Endothelial cell (in vitro differentiated cells): Measurements from ENCODE around the gene NGF. TPM values are rescaled to one million over a fixed set of nuclear protein-coding genes. Genes with fewer than 3 reads are reported as not detected.
"Not testable (repeated sequence)": the region's sequence is repeated elsewhere in the genome, so short reads cannot be mapped to it uniquely, and the experiment has no call there.

ENCODE experiments used
- DNase-seq: peaks from one replicate; pipeline ENCODE4 v3.0.0; 2021; ENCODE audit warnings: low spot score
- H3K27ac Mint-ChIP-seq: one replicate; pipeline ENCODE4 v1.8.0; 2021; ENCODE audit warnings: mixed read lengths, inconsistent platforms; ENCODE audit not compliant: unreplicated experiment
- H3K27me3 Mint-ChIP-seq: one replicate; pipeline ENCODE4 v1.8.0; 2021; ENCODE audit warnings: mild to moderate bottlenecking, moderate library complexity, mixed read lengths, inconsistent platforms; ENCODE audit not compliant: unreplicated experiment
- H3K36me3 Mint-ChIP-seq: one replicate; pipeline ENCODE4 v1.8.0; 2021; ENCODE audit warnings: mild to moderate bottlenecking, low read depth, mixed read lengths, inconsistent platforms; ENCODE audit not compliant: unreplicated experiment
- H3K4me1 Mint-ChIP-seq: one replicate; pipeline ENCODE4 v1.8.0; 2021; ENCODE audit warnings: mild to moderate bottlenecking, mixed read lengths, inconsistent platforms; ENCODE audit not compliant: unreplicated experiment
- H3K4me3 Mint-ChIP-seq: one replicate; pipeline ENCODE4 v1.8.0; 2021; ENCODE audit warnings: mild to moderate bottlenecking, mixed read lengths, inconsistent platforms; ENCODE audit not compliant: unreplicated experiment
- H3K9me3 Mint-ChIP-seq: one replicate; pipeline ENCODE4 v1.8.0; 2021; ENCODE audit warnings: mixed read lengths, inconsistent platforms; ENCODE audit not compliant: unreplicated experiment
- total RNA-seq: library from RNA; stranded (reverse); fragmentation: NEBNext Ultra II Directional; extraction: Animal tissue kit (Norgen Biotek cat#: 25700); gene quantifications from one replicate; pipeline ENCODE4 v1.2.1, GENCODE V29; 2021; ENCODE audit not compliant: unreplicated experiment
- TF ChIP-seq, protein P1 (sequence below): fragments of 200-600 bp; sonication (generic); IDR thresholded peaks from one replicate; pipeline ENCODE4 v1.5.0; 2021; ENCODE audit warnings: antibody characterized with exemption; ENCODE audit not compliant: unreplicated experiment

The NGF gene
- total RNA-seq, 1 donor from 2014 or later: 0.69 TPM

GRCh38 chr1:115310581-115311473 is 27.2 kb downstream of the NGF start:
- DNase-seq: no peak
- H3K27me3 Mint-ChIP-seq: no peaks in the 10 kb centered on the region
- H3K36me3 Mint-ChIP-seq: no peaks in the 10 kb centered on the region
- H3K4me1 Mint-ChIP-seq: peaks cover 2% of the 10 kb centered on the region
- no peak overlapping the region for H3K27ac Mint-ChIP-seq
- no peaks in the 10 kb centered on the region for H3K9me3 Mint-ChIP-seq
- TF ChIP-seq, protein P1, sequence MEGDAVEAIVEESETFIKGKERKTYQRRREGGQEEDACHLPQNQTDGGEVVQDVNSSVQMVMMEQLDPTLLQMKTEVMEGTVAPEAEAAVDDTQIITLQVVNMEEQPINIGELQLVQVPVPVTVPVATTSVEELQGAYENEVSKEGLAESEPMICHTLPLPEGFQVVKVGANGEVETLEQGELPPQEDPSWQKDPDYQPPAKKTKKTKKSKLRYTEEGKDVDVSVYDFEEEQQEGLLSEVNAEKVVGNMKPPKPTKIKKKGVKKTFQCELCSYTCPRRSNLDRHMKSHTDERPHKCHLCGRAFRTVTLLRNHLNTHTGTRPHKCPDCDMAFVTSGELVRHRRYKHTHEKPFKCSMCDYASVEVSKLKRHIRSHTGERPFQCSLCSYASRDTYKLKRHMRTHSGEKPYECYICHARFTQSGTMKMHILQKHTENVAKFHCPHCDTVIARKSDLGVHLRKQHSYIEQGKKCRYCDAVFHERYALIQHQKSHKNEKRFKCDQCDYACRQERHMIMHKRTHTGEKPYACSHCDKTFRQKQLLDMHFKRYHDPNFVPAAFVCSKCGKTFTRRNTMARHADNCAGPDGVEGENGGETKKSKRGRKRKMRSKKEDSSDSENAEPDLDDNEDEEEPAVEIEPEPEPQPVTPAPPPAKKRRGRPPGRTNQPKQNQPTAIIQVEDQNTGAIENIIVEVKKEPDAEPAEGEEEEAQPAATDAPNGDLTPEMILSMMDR: no peak
- H3K4me3 Mint-ChIP-seq: no peak overlapping the region

DNA sequence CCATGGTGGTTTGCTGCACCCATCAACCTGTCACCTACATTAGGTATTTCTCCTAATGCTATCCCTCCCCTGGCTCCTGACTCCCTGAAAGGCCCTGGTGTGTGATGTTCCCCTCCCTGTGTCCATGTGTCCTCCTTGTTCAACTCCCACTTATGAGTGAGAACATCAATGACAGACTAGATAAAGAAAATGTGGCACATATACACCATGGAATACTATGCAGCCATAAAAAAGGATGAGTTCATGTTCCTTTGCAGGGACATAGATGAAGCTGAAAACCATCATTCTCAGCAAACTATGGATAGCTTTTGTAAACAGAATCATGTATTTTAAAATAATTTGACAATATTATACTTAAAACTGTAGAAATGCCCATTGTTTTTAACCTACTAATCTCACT is 28.5 kb downstream of the NGF start:
- not testable (repeated sequence) for DNase-seq, H3K9me3 Mint-ChIP-seq, H3K4me3 Mint-ChIP-seq, H3K27ac Mint-ChIP-seq, H3K36me3 Mint-ChIP-seq, H3K4me1 Mint-ChIP-seq, H3K27me3 Mint-ChIP-seq

DNA sequence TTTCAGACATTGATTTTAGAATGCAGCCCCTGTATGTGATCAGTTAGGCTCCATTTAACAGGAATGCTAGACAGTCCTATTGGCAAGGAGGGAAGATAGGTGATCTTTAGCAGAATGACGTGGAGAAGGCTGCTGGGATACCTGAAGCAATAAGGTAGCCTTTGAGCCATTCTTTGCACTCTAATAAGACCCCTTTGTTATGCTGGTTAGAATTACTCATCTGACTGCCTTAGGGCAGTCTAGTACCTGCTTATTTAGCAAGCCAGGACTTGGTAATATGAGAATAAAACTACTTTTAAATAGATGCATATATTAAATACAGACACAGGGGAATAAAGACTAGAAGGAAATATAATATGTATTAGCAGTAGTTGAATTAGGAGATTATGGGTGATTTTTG is 29.1 kb downstream of the NGF start:
- no peaks in the 10 kb centered on the region for H3K27me3 Mint-ChIP-seq
- H3K36me3 Mint-ChIP-seq: no peaks in the 10 kb centered on the region
- H3K27ac Mint-ChIP-seq: no peak overlapping the region
- TF ChIP-seq, protein P1: no peak
- no peak for DNase-seq
- H3K4me3 Mint-ChIP-seq: no peak overlapping the region
- no peaks in the 10 kb centered on the region for H3K9me3 Mint-ChIP-seq
- no peaks in the 10 kb centered on the region for H3K4me1 Mint-ChIP-seq

DNA sequence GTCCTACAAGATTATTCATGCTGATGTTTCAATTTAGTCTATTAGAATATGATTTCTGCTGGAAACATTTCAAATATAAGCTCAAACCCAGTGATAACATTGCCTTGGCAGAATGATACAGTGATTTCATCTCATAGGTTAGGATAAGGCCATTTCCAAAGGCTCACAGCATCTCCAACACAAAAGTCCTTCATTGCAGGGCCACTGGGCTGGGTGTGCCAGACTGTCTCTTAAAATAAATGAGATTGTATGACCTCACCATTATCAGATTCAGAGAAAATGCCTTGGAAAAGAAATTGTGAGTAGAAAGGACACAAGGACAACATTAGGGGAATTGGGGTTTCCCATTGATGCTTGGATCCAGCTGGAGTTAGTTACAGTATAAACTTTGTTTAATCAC is 30.4 kb downstream of the NGF start:
- Mint-ChIP-seq H3K4me3 (no peak overlapping the region), H3K27me3 (no peaks in the 10 kb centered on the region), H3K9me3 (no peaks in the 10 kb centered on the region), H3K27ac (no peak overlapping the region), H3K36me3 (no peaks in the 10 kb centered on the region), H3K4me1 (no peaks in the 10 kb centered on the region)
- TF ChIP-seq, protein P1: no peak
- DNase-seq: no peak

DNA sequence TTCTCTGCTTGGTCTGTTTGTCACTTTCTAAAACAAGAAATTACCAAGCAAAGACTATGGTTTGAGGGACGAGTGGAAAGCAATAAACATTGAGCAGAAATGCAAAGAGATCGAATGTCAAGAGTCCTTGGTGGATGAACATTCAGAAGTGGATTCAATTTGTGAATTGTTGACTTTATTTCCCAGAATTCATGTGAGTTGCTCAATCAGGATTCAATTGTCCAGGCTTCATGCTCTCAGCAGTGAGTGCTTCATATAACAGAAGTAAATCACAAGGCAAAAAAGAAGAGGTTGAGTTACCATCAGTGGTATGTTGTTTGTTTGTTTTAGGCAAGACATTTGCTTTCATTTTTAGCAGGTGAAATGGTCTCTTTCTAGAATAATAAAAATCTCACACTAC is 31.9 kb downstream of the NGF start:
- no peaks in the 10 kb centered on the region for H3K27me3 Mint-ChIP-seq
- H3K27ac Mint-ChIP-seq: no peak overlapping the region
- H3K9me3 Mint-ChIP-seq: no peaks in the 10 kb centered on the region
- H3K36me3 Mint-ChIP-seq: no peaks in the 10 kb centered on the region
- TF ChIP-seq, protein P1: no peak
- no peak overlapping the region for H3K4me3 Mint-ChIP-seq
- no peaks in the 10 kb centered on the region for H3K4me1 Mint-ChIP-seq
- no peak for DNase-seq
